SK-N-SH (cell line): ENCODE data around the gene S100A2. TPM values are rescaled to one million over a fixed set of nuclear protein-coding genes. Genes with fewer than 3 reads are reported as not detected.

Source experiments
- CTCF ChIA-PET: fragments of 300-600, 350-600 bp; formaldehyde crosslinking; extraction: SDS; loops from one replicate; lab custom pipeline; 2021; lab: Yijun Ruan, JAX
- POLR2A ChIA-PET: fragments of 350-600 bp; sonication (Branson Sonifier 250); formaldehyde crosslinking; extraction: SDS; loops from one replicate; lab custom pipeline; 2020; ENCODE audit warnings: antibody characterized with exemption, inconsistent platforms; lab: Yijun Ruan, JAX
- DNase-seq: peaks from one replicate; pipeline ENCODE4 v3.0.0; 2012
- H2AFZ ChIP-seq: fragments of 200-600 bp; sonication (generic); 2 replicates; pipeline ENCODE4 v1.8.1; 2016; ENCODE audit warnings: antibody characterized with exemption, mild to moderate bottlenecking, low read depth
- H3F3A ChIP-seq: fragments of 200-600 bp; sonication (generic); replicated peaks from 2 replicates; pipeline ENCODE3; 2016; ENCODE audit warnings: antibody characterized with exemption, mild to moderate bottlenecking; ENCODE audit not compliant: insufficient read depth
- H3K27ac ChIP-seq, 2 experiments: fragments of 200-500 bp in 1 of 2; fragments of 200-600 bp in 1 of 2; sonication (Bioruptor generic) in 1 of 2; sonication (generic), shearing (Covaris generic) in 1 of 2; 2 replicates each; pipeline versions ENCODE4 v1.5.1 to v1.6.1; 2014 to 2016; ENCODE audit warnings: low read depth in 2 of 2, inconsistent platforms in 1 of 2, low read length in 1 of 2, mild to moderate bottlenecking in 1 of 2, mixed read lengths in 1 of 2
- H3K27me3 ChIP-seq: fragments of 200-600 bp; sonication (generic), shearing (Covaris generic); 2 replicates; pipeline ENCODE4 v1.6.1; 2016; ENCODE audit warnings: mixed run types; ENCODE audit not compliant: insufficient read depth
- H3K36me3 ChIP-seq, 2 experiments: fragments of 200-500 bp in 1 of 2; fragments of 200-600 bp in 1 of 2; sonication (Bioruptor generic) in 1 of 2; sonication (generic) in 1 of 2; replicated peaks in 1 of 2; 2 replicates each; pipeline versions ENCODE3 to v1.5.1; 2014 to 2016; ENCODE audit warnings: low read length in 1 of 2, mild to moderate bottlenecking in 1 of 2; ENCODE audit not compliant: insufficient read depth in 2 of 2, control insufficient read depth in 1 of 2
- H3K4me1 ChIP-seq, 2 experiments: fragments of 200-500 bp in 1 of 2; fragments of 200-600 bp in 1 of 2; sonication (Bioruptor generic) in 1 of 2; sonication (generic), shearing (Covaris generic) in 1 of 2; 2 replicates each; pipeline versions ENCODE4 v1.5.1 to v1.6.1; 2014 to 2016; ENCODE audit warnings: low read depth in 1 of 2, low read length in 1 of 2, mixed run types in 1 of 2; ENCODE audit not compliant: insufficient read depth in 2 of 2, control insufficient read depth in 1 of 2
- H3K4me2 ChIP-seq: fragments of 200-600 bp; sonication (generic), shearing (Covaris generic); 2 replicates; pipeline ENCODE4 v1.6.1; 2017; ENCODE audit warnings: mixed run types
- H3K4me3 ChIP-seq, 2 experiments: fragments of 200-500 bp in 1 of 2; fragments of 200-600 bp in 1 of 2; sonication (Bioruptor generic) in 1 of 2; sonication (generic), shearing (Covaris generic) in 1 of 2; 2 replicates each; pipeline versions ENCODE4 v1.5.1 to v1.8.1; 2014 to 2016; ENCODE audit warnings: low read depth in 2 of 2, inconsistent platforms in 1 of 2, low read length in 1 of 2, mild to moderate bottlenecking in 1 of 2, mixed read lengths in 1 of 2, moderate library complexity in 1 of 2
- H3K79me2 ChIP-seq: fragments of 200-600 bp; sonication (generic); 2 replicates; pipeline ENCODE4 v1.8.1; 2017; ENCODE audit warnings: mild to moderate bottlenecking; ENCODE audit not compliant: insufficient read depth
- H3K9ac ChIP-seq: fragments of 200-600 bp; sonication (generic); 2 replicates; pipeline ENCODE4 v1.6.1; 2017; ENCODE audit warnings: mixed run types
- H3K9me2 ChIP-seq: fragments of 200-600 bp; sonication (generic); 2 replicates; pipeline ENCODE4 v1.6.1; 2017; ENCODE audit warnings: mixed run types
- H3K9me3 ChIP-seq: fragments of 200-600 bp; sonication (generic); 2 replicates; pipeline ENCODE4 v1.6.1; 2017; ENCODE audit warnings: mixed run types, mild to moderate bottlenecking, moderate library complexity
- H4K20me1 ChIP-seq: fragments of 200-600 bp; sonication (generic); 2 replicates; pipeline ENCODE4 v1.6.1; 2017; ENCODE audit warnings: mild to moderate bottlenecking, mixed run types; ENCODE audit not compliant: insufficient read depth
- CHD2 ChIP-seq: fragments of 150-350 bp; IDR thresholded peaks from 2 replicates; pipeline ENCODE4 v1.6.1; 2018; ENCODE audit warnings: low read length; ENCODE audit not compliant: partially characterized antibody
- ELF1 ChIP-seq: IDR thresholded peaks from 2 replicates; pipeline ENCODE4 v1.4.0; 2012
- EP300 ChIP-seq, 2 experiments: IDR thresholded peaks; 2 replicates each; pipeline versions ENCODE4 v1.4.0 to v1.6.1; 2012; ENCODE audit warnings: borderline replicate concordance in 1 of 2, low read depth in 1 of 2, low read length in 1 of 2
- FOSL2 ChIP-seq: IDR thresholded peaks from 2 replicates; pipeline ENCODE4 v1.4.0; 2012; ENCODE audit warnings: low read depth, mild to moderate bottlenecking, moderate library complexity, borderline replicate concordance
- FOXJ3 ChIP-seq: sonication (generic); formaldehyde crosslinking; IDR thresholded peaks from 2 replicates; pipeline ENCODE4 v1.5.1; 2020; ENCODE audit warnings: mild to moderate bottlenecking, missing genetic modification reagents
- FOXM1 ChIP-seq: IDR thresholded peaks from 2 replicates; pipeline ENCODE4 v1.4.0; 2012; ENCODE audit warnings: low read depth, mild to moderate bottlenecking
- GABPA ChIP-seq: IDR thresholded peaks from 2 replicates; pipeline ENCODE4 v1.4.0; 2012; ENCODE audit warnings: low read depth, mild to moderate bottlenecking
- GATA2 ChIP-seq: sonication (generic); formaldehyde crosslinking; IDR thresholded peaks from 2 replicates; pipeline ENCODE4 v1.5.0; 2020; ENCODE audit warnings: mild to moderate bottlenecking, missing genetic modification reagents
- MEF2A ChIP-seq: IDR thresholded peaks from 2 replicates; pipeline ENCODE4 v1.4.0; 2012; ENCODE audit warnings: low read depth, borderline replicate concordance
- MXI1 ChIP-seq: IDR thresholded peaks from 2 replicates; pipeline ENCODE4 v1.6.1; 2012; ENCODE audit warnings: mild to moderate bottlenecking, low read depth, low read length, improper control_type of control experiment
- NFIC ChIP-seq: IDR thresholded peaks from 2 replicates; pipeline ENCODE4 v1.4.0; 2012; ENCODE audit warnings: borderline replicate concordance
- NRF1 ChIP-seq: IDR thresholded peaks from 2 replicates; pipeline ENCODE4 v1.6.1; 2012; ENCODE audit warnings: low read depth, mild to moderate bottlenecking, low read length
- POLR2AphosphoS5 ChIP-seq: IDR thresholded peaks from 2 replicates; pipeline ENCODE4 v1.6.1; 2012; ENCODE audit warnings: low read depth, low read length
- RAD21 ChIP-seq: IDR thresholded peaks from 2 replicates; pipeline ENCODE4 v1.6.1; 2012; ENCODE audit warnings: mild to moderate bottlenecking, low read length
- RCOR1 ChIP-seq: fragments of 150-350 bp; IDR thresholded peaks from 2 replicates; pipeline ENCODE4 v1.6.1; 2017; ENCODE audit warnings: antibody characterized with exemption, low read length
- RFX5 ChIP-seq: IDR thresholded peaks from 2 replicates; pipeline ENCODE4 v1.6.1; 2012; ENCODE audit warnings: mild to moderate bottlenecking, improper control_type of control experiment, low read length
- RXRA ChIP-seq: IDR thresholded peaks from 2 replicates; pipeline ENCODE4 v1.4.0; 2012; ENCODE audit warnings: low read depth, mild to moderate bottlenecking, borderline replicate concordance
- SIN3A ChIP-seq: IDR thresholded peaks from 2 replicates; pipeline ENCODE4 v1.6.1; 2012; ENCODE audit warnings: low read depth, mild to moderate bottlenecking, low read length, moderate library complexity, borderline replicate concordance
- SMC3 ChIP-seq: IDR thresholded peaks from 2 replicates; pipeline ENCODE4 v1.6.1; 2012; ENCODE audit warnings: low read depth, low read length, improper control_type of control experiment
- TCF12 ChIP-seq: IDR thresholded peaks from 2 replicates; pipeline ENCODE4 v1.4.0; 2012
- TEAD4 ChIP-seq: IDR thresholded peaks from 2 replicates; pipeline ENCODE4 v1.4.0; 2012; ENCODE audit warnings: mild to moderate bottlenecking, borderline replicate concordance; ENCODE audit not compliant: insufficient read depth
- YY1 ChIP-seq: IDR thresholded peaks from 2 replicates; pipeline ENCODE4 v1.4.0; 2012; ENCODE audit warnings: low read depth, mild to moderate bottlenecking
- WGBS: methylation state at CpG from one replicate; pipeline ENCODE4 v1.1.6; 2017; ENCODE audit warnings: low lambda C conversion rate; 5-methylcytosine and 5-hydroxymethylcytosine counted together
- polyA plus RNA-seq, 3 experiments: library from polyadenylated mRNA; depleted of rRNA; stranded (reverse); fragments of >200 nt; gene quantifications; 2 replicates each; pipeline ENCODE4 v1.2.3, GENCODE V29; 2012
- TF ChIP-seq, protein P1 (sequence below): IDR thresholded peaks from 2 replicates; pipeline ENCODE4 v1.6.1; 2012; ENCODE audit warnings: mild to moderate bottlenecking, low read depth, low read length, moderate library complexity
- TF ChIP-seq, protein P2 (sequence below): fragments of 200-600 bp; sonication (generic); IDR thresholded peaks from 2 replicates; pipeline ENCODE4 v1.6.1; 2017; ENCODE audit warnings: antibody characterized with exemption, mild to moderate bottlenecking, moderate library complexity
- TF ChIP-seq, protein P3 (sequence below): IDR thresholded peaks from 2 replicates; pipeline ENCODE4 v1.4.0; 2012; ENCODE audit warnings: low read depth

The S100A2 gene
- polyA plus RNA-seq, 1 of the 3 experiments (the other 2 are of a cell fraction) = 31.4 TPM

DNA sequence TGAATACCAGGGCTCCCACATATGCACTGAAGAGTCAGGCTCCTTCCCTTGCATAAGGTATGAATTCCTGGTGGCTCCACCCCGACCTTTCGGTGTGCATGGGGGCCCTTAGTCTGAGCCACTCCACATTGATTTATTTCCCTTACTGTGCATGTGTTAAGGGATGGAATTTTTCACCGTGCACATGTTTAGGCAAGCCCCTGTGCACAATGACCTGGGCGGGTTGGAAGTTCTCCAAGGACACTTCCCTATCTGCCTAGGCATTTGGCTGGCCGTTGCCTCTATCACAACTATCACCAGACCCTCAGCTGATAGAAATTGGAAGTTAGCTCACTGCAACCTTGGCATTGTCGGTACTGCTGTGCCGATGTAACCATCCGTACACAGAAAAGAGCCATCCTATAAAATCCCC, 39.5 kb downstream of the S100A2 start (continued):
- TF ChIP-seq, protein P1, sequence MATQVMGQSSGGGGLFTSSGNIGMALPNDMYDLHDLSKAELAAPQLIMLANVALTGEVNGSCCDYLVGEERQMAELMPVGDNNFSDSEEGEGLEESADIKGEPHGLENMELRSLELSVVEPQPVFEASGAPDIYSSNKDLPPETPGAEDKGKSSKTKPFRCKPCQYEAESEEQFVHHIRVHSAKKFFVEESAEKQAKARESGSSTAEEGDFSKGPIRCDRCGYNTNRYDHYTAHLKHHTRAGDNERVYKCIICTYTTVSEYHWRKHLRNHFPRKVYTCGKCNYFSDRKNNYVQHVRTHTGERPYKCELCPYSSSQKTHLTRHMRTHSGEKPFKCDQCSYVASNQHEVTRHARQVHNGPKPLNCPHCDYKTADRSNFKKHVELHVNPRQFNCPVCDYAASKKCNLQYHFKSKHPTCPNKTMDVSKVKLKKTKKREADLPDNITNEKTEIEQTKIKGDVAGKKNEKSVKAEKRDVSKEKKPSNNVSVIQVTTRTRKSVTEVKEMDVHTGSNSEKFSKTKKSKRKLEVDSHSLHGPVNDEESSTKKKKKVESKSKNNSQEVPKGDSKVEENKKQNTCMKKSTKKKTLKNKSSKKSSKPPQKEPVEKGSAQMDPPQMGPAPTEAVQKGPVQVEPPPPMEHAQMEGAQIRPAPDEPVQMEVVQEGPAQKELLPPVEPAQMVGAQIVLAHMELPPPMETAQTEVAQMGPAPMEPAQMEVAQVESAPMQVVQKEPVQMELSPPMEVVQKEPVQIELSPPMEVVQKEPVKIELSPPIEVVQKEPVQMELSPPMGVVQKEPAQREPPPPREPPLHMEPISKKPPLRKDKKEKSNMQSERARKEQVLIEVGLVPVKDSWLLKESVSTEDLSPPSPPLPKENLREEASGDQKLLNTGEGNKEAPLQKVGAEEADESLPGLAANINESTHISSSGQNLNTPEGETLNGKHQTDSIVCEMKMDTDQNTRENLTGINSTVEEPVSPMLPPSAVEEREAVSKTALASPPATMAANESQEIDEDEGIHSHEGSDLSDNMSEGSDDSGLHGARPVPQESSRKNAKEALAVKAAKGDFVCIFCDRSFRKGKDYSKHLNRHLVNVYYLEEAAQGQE = no peak
- TF ChIP-seq SIN3A = no peak
- TF ChIP-seq TCF12 = no peak
- no peak for TF ChIP-seq FOXM1
- no peak for TF ChIP-seq RXRA
- TF ChIP-seq YY1 = no peak
- TF ChIP-seq NRF1 = no peak
- TF ChIP-seq MXI1 = peak; percentile 22; the same call in 1 of the 2 replicates
- TF ChIP-seq POLR2AphosphoS5 = no peak
- no peak for TF ChIP-seq ELF1
- no peak for TF ChIP-seq GABPA
- TF ChIP-seq SMC3 = no peak
- no peak for TF ChIP-seq RFX5
- no peak for TF ChIP-seq NFIC
- no peak for TF ChIP-seq FOXJ3 (CRISPR knock-in tag)
- 0 out of 2 replicates have a peak, but pooled peaks have one; percentile 8 for TF ChIP-seq RCOR1
- no peak for TF ChIP-seq TEAD4
- no peak for TF ChIP-seq RAD21
- TF ChIP-seq FOSL2 = no peak
- TF ChIP-seq, all 33 proteins: peak for 5

DNA sequence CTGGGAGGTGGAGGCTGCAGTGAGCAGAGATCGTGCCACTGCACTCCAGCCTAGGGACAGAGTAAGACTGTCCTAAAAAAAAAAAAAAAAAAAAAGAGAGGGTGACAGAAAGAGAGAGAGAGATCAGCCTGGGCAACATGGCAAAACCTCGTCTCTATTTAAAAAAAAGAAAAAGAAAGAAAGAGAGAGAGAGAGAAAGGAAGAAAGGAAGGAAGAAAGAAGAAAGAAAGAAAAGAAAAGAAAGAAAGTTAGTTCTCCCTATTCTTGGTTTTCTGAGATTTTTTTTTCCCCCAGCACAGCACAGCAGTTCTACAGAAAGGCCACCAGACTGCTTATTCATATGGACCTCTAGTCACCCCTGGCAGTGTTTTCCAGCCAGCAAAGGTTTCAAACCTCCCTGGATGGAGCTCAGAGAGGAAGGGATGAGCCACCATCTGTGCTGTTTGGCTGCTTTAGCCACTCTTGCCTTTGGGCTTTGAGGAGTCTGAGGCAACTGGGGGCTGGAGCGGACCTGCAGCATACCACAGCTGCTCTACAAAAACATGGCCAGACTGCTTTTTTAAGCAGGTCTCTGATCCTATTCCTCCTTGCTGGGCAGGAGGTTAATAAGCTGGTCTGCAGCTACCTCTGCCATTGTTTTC, 40.4 kb downstream of the S100A2 start:
- Histone ChIP-seq H3K4me3 (no peak overlapping the region), H4K20me1 (no peaks in the 10 kb centered on the region), H3K27ac (no peak overlapping the region), H3K36me3 (no peaks in the 10 kb centered on the region), H3F3A (peaks cover 5% of the 10 kb centered on the region), H3K79me2 (no peaks in the 10 kb centered on the region), H3K27me3 (no peaks in the 10 kb centered on the region), H3K4me2 (no peak overlapping the region), H3K4me1 (peaks cover 7 to 26% of the 10 kb centered on the region in 2 experiments; a peak in 3 of 4 replicates), H3K9ac (no peak overlapping the region), H2AFZ (no peak overlapping the region), H3K9me2 (no peaks in the 10 kb centered on the region), H3K9me3 (no peaks in the 10 kb centered on the region)
- TF ChIP-seq RAD21 = no peak
- TF ChIP-seq RXRA = no peak
- TF ChIP-seq GATA2 = no peak
- no peak for TF ChIP-seq TEAD4
- TF ChIP-seq NFIC = no peak
- TF ChIP-seq FOXJ3 (CRISPR knock-in tag) = no peak
- TF ChIP-seq RCOR1 = no peak
- no peak for TF ChIP-seq MXI1
- TF ChIP-seq, protein P2, sequence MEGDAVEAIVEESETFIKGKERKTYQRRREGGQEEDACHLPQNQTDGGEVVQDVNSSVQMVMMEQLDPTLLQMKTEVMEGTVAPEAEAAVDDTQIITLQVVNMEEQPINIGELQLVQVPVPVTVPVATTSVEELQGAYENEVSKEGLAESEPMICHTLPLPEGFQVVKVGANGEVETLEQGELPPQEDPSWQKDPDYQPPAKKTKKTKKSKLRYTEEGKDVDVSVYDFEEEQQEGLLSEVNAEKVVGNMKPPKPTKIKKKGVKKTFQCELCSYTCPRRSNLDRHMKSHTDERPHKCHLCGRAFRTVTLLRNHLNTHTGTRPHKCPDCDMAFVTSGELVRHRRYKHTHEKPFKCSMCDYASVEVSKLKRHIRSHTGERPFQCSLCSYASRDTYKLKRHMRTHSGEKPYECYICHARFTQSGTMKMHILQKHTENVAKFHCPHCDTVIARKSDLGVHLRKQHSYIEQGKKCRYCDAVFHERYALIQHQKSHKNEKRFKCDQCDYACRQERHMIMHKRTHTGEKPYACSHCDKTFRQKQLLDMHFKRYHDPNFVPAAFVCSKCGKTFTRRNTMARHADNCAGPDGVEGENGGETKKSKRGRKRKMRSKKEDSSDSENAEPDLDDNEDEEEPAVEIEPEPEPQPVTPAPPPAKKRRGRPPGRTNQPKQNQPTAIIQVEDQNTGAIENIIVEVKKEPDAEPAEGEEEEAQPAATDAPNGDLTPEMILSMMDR = no peak
- no peak for TF ChIP-seq SMC3
- TF ChIP-seq NRF1 = no peak
- no peak for TF ChIP-seq GABPA
- no peak for TF ChIP-seq CHD2
- no peak for TF ChIP-seq EP300 (IDR thresholded peaks at IDR 0.05; ENCODE audit: borderline replicate concordance in 1 of 2, low read depth in 1 of 2, low read length in 1 of 2)
- TF ChIP-seq, protein P3, sequence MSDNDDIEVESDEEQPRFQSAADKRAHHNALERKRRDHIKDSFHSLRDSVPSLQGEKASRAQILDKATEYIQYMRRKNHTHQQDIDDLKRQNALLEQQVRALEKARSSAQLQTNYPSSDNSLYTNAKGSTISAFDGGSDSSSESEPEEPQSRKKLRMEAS = no peak
- no peak for TF ChIP-seq MEF2A
- TF ChIP-seq SIN3A = no peak
- CTCF ChIA-PET = interaction anchor here (0.9 to 4.7 kb wide), 8 partner anchors 10 to 172 kb away, joined by 3 to 26 read pairs (median 5); partner anchors contain the start of genes S100A2 and S100A6
- 62% methylated on average over 3 of the region's 3 CpGs for WGBS
- no peak for DNase-seq
- POLR2A ChIA-PET = interaction anchor here (2.2 kb wide), 1 partner anchor 10 kb away, joined by 8 read pairs; the partner anchor contains the start of gene S100A6
